ENCODE results near the gene AP1G1. TPM values are rescaled to one million over a fixed set of nuclear protein-coding genes. Genes with fewer than 3 reads are reported as not detected.

AP1G1 gene
- total RNA-seq, 1 experiment from 2014 or later = 79.2 TPM

- Histone ChIP-seq H3T11ph (ENCODE audit: low read length) (no peak overlapping the region), H3K56ac (ENCODE audit: insufficient read length, low read depth, low read length) (no peak overlapping the region), H4K8ac (replicated peaks; ENCODE audit: insufficient read length, low read depth, low read length) (no peak overlapping the region), H2AFZ (ENCODE audit: low read length) (no peak overlapping the region), H2BK12ac (ENCODE audit: insufficient read length, low read depth, low read length) (no peak overlapping the region), H3K9ac (ENCODE audit: extremely low read depth, insufficient read length, low read length) (no peak overlapping the region), H3K79me1 (ENCODE audit: insufficient read depth, low read depth, low read length, poor library complexity, severe bottlenecking) (no peaks in the 10 kb centered on the region), H4K20me1 (ENCODE audit: control insufficient read depth, insufficient read depth, insufficient read length) (no peaks in the 10 kb centered on the region), H3K23me2 (ENCODE audit: insufficient read length, low read depth, low read length, poor library complexity, severe bottlenecking) (peaks cover 5% of the 10 kb centered on the region), H2BK15ac (ENCODE audit: low read depth, low read length) (no peak overlapping the region), H2AK5ac (ENCODE audit: insufficient read length, low read length) (no peak overlapping the region), H3K18ac (ENCODE audit: insufficient read length, low read depth, low read length) (no peak overlapping the region), H3K14ac (ENCODE audit: insufficient read depth, low read length) (no peak overlapping the region), H2BK20ac (ENCODE audit: low read depth, low read length, poor library complexity, severe bottlenecking) (no peak overlapping the region), H3K9me3 (ENCODE audit: control insufficient read depth, low read depth, low read length) (no peaks in the 10 kb centered on the region), H3K4me1 (ENCODE audit: insufficient read depth, low read length) (peaks cover 3% of the 10 kb centered on the region; the same call in 1 of the 2 replicates), H3K27ac (ENCODE audit: insufficient read length, low read depth, low read length) (no peak overlapping the region), H3K4ac (ENCODE audit: low read depth, low read length) (no peak overlapping the region), H2BK5ac (ENCODE audit: insufficient read length, low read length) (no peak overlapping the region), H3K27me3 (ENCODE audit: insufficient read depth, low read length) (no peaks in the 10 kb centered on the region), H3K79me2 (ENCODE audit: insufficient read depth, low read length) (peaks cover 12% of the 10 kb centered on the region; the same call in 1 of the 2 replicates), H3K23ac (ENCODE audit: insufficient read length, low read depth, low read length) (no peak overlapping the region), H4K91ac (ENCODE audit: insufficient read length, low read depth, low read length) (no peak overlapping the region), H4K5ac (ENCODE audit: insufficient read length, low read depth, low read length) (no peak overlapping the region), H3K4me2 (ENCODE audit: insufficient read depth, insufficient read length, low read length) (no peak overlapping the region), H2BK120ac (ENCODE audit: low read depth, low read length, poor library complexity, severe bottlenecking) (no peak overlapping the region)
- no peak overlapping the region for H3K27ac Mint-ChIP-seq
- H3K27me3 Mint-ChIP-seq (ENCODE audit: low read depth) = no peaks in the 10 kb centered on the region; the same call in 1 of the 2 replicates
- H3K9me3 Mint-ChIP-seq = no peaks in the 10 kb centered on the region
- no peak for DNase-seq
- no CpG with 5 or more reads among the region's 6 CpGs for WGBS (ENCODE audit: extremely low coverage, insufficient read length, low lambda C conversion rate)
- peaks cover 16 to 50% (median 41%) of the 10 kb centered on the region in 3 experiments; a peak in 6 of 7 replicates for H3K36me3 Mint-ChIP-seq (ENCODE audit: insufficient read depth in 1 of 3, low read depth in 3 of 3)
- no peak overlapping the region for H3K4me3 Mint-ChIP-seq
- no peak for TF ChIP-seq CTCF (conservative IDR thresholded peaks at IDR 0.05)
- H3K4me1 Mint-ChIP-seq = peaks cover 8 to 13% of the 10 kb centered on the region in 2 experiments
Observed at GRCh38 chr16:71848622-71849021, 40.0 kb upstream of the AP1G1 start.

All from H9 (cell line).